HS-27A (cell line): ENCODE data around the gene MED27.

Experiments used
- DNase-seq: peaks from one replicate; pipeline ENCODE4 v3.0.0-alpha.2; 2012; ENCODE audit warnings: low read depth, missing footprints

The MED27 gene, protein sequence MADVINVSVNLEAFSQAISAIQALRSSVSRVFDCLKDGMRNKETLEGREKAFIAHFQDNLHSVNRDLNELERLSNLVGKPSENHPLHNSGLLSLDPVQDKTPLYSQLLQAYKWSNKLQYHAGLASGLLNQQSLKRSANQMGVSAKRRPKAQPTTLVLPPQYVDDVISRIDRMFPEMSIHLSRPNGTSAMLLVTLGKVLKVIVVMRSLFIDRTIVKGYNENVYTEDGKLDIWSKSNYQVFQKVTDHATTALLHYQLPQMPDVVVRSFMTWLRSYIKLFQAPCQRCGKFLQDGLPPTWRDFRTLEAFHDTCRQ

DNA sequence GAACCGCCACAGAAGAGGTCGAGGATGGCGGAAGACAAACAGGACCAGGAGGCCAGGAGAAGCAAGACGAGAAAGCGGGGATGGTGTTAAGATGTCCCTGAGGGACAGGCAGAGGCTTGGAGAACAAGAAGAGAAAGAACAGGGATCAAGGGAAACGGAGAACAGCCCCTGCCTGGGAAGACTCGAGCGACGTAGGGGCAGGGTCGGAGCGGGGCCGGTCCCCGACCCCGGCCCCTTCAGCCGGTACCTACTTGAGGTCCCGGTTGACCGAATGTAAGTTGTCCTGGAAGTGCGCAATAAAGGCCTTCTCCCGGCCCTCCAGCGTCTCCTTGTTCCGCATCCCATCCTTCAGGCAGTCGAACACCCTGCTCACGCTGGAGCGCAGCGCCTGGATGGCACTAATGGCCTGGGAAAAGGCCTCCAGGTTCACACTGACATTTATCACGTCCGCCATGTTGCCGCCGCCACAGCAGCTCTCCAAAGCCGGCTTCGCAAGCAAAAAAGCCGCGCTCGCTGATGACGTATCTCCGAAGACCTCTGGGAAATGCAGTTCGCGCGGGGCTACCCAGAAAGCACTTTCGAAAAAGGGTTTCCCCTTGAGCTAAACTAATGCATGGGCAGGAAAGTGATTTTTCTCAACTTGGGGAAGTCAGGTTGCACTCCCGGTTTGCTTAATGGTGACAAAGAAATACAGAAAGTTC, at the start of gene MED27:
TSS of gene MED27 (minus strand) at position 477 of the 701 bp plus-strand sequence. CDS start at position 454, 23 bp downstream.
- DNase-seq: no peak

DNA sequence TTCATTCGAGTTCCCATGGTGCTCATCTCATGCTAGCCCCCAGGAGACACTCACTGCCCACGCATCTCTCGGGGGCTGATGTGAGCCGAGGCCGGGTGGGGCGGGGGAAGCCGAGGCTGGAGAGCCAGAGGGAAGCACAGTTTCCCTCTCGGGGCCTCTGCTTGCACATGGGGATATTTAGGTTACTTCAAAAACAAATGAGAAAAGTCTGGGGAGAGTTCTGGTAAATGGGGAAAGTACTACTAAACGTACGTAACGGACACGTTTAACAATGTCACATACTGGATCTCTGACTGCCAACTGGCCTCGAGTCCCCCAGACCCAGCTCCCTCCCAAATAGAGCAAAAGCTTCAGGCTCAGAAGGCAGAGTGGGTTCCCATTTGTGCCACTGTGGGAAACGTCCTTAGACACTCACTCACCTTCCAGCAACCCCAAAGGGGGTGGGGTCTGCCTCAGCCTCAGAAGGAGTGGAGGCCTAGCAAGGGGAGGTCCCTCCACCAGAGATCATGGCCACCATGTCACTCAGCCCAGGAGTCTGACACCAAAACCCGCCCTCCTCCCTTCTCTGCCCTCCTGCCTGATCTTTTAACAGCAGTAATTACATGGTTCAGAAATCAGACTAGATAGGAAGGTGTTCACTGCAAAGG, 48.3 kb upstream of the MED27 start:
- no peak for DNase-seq

DNA sequence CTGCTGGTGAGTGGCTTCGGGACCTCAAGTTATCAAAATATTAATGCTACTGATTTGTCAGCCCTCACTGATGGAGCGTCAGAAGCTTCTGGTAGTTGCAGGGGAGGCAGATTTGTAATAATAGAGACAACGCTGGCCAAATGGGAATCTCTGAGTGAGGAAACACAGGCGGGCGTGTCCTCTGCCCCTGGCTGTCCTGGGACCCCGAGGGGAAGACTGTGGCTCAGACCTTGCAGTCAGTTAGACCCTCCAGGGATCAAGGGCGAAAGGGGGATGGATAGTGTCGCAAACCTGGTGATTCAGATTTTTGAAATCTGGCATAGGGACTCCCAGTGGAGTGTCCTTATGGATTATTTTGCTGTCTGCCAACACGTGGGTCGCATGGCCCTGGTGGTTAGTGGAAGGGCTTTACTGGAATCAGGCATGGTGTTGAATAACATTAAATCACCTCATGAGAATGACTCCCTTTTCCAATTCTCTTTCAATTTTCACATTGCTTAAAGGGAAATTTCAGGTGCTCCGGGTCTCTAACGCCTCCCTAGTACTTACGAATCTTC, 47.1 kb upstream of the MED27 start:
- no peak for DNase-seq

DNA sequence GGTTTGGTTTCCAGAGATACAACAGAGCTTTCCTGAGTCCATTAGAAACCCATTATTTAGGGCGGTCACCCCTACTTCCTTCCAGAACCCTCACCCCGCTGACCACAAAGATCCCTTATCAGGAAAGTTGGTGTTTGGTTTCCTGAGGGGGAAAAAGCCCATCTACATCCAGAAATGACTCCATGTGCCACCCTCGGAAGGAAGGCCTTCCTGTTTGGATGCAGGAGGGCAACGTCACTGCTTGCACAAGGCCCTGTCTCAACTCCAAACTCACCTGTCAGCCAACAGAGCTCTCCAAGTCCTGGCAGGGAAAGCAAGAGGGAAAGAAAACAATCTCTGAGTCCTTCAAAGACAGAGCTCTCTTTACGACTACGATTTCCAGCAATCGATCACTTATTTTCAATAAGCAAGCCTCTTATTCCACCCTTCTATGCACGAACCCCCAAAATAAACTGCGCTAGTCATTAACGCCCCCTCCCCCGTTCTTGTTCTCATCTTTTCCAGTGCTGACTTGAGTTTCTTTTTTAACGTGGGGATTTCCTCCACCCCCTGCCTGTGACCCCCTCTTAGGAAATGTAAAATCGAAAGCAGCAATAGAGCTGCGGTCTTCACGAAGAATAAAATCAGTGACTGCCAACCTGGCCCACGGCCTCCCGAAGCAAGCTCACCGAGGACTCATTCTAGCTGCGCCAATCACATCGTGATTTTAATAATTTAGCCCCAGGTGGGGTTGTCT, 46.4 kb upstream of the MED27 start:
- no peak for DNase-seq

DNA sequence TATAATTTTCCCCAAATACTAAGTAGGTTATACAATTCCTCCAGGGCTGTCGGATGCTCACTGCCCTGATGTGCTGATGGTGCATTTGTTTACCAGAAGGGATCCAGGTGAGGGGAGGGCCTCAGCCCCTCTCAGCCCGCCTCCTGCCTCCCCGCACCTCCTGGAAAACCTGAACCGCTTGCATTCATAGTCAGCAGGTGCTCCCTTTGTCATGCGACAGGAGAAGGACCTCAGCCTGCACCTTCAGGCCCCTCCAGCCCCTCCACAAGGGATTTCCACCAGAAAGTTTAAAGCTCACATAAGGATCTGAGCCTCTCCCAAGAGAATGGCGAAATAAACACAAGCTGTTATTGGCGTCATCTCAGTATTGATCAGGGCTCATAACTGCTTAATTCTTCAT, 45.7 kb upstream of the MED27 start:
- DNase-seq: no peak

DNA sequence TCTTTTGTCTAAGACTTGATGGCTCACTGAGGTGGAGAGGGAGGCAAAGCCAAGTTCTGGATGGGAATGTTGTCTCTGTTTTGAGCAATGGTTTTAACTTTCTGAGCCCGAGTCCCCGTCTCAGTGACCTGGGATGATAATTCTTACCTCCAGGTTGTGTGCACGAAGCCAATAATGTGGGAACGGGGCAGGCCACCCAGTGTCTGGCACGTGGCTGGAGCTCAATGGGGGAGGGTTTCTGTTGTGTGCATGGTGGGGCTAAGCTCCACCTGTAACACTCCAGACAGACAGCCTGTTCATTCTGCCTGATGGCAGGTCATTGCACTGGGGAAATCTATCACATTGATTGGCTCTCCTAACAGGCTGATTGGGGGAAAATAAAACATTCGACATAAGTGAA, 45.1 kb upstream of the MED27 start:
- no peak for DNase-seq

DNA sequence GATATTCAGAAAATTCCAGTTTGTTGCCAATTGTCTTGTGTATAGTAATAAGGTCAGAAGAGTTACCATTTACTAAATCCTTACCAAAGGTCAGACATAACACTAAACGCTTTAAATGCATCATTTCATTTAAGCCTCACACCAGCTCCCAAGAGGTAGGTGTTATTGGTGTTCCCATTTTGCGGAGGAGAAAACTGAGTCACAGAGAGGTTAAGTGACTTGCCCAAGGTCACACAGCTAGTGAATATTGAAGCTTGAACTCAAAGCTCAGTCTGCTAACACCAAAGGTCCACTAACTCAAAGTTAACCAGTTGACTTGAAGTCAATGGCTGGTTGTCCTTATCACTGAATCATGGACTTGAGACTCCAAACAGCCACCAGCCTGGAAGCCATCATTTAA, 41.4 kb upstream of the MED27 start:
- no peak for DNase-seq

DNA sequence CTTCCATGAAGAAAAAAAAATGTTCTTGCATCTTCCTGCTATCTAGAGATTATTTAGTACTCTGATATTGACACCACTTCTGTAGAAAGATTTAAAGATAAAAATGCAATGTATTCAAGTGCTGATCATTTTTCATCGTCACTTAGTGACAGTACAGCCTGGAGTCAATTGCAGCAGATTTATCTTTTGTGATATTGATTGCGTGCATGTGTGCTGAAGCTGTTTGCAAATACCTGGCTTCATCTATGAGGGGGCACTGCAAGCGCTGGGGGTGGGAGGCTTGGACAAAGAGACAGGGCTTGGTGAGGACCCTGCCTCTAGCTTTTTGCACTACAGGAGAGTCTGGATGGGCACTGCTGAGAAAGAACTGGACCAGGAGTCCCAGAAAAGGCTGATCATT, 38.0 kb upstream of the MED27 start:
- no peak for DNase-seq

DNA sequence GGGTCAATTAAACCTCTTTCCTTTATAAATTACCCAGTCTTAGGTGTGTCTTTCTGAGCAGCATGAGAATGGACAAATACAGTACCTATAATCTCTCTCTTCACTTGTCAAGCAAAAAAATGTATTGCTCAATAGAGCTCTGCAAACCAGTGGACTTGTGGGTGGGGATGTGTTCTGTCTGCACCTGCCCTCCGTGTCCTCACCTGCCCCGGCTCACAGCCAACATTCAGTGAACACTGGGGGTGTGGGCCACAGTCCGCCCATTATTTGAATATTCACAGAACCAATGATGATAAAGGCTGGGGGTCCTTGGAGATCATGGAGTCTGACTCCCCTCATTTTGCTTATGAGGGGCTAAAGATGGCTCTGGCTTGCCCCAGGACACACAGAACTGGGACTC, 36.9 kb upstream of the MED27 start:
- DNase-seq: no peak

DNA sequence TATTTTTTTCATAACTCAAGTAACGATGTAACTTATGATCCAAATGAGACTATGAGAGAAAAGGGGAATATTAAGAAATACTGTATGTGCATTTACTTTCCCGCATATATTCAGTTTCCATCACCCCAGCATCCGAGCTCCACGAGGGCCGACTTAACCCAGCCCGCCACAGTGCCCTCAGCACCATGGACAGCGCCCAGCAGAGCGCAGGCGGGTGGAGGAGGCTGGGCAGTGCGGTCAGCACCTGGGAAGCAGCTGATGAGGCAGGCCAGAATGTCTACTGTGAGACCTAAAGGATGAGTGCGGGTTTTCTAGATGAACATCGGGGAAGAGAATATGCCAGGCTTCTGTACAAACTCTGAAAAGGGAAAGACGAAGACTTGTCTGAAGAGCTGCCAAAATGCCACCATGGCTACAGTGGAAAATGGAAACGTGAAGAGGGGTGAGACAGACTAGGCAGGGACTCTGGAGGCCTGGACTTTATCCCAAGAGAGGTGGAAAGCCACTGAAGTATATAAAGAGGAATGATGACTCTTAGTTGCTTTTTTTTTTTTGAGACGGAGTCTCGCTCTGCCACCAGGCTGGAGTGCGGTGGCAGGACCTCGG, 34.5 kb upstream of the MED27 start:
- DNase-seq: no peak

DNA sequence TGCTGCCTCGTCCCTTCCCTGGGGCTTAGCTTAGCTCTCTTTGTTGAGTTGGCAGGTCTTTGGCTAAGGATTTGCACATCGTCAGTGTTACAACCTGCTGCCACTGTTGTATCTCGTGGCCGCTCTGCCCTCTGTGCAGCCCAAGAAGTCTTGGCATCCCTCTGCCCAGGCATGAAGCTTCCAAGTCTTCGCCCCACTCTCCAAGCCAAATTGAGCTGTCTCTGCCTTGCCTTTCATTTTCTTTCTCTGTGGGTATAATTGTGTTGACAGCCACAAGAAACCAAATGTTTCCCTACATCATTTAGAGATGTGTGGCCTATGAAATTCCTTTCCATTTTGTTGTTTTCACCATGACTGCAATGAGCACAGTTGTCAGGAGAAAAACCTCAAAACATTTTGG, 29.6 kb upstream of the MED27 start:
- DNase-seq: no peak

DNA sequence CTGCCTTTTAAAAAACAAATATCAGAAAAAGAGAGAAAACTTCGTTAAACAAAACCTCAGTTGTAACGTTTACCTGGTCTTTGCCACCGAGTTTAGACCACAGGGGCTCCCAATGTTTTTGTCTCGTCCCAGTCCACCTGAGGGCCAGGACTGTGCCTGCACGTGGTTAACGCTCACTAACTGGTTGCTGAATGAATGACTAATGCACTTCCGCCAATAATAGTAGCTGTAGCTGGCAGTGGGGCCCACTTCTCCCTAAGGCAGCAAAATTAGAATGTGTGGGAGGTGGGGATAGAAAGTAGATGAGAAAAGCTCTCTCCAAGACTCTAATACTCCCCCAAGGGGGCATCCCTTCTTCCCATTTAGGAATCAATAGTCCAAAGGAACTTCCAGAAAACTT, 29.1 kb upstream of the MED27 start:
- DNase-seq: no peak

DNA sequence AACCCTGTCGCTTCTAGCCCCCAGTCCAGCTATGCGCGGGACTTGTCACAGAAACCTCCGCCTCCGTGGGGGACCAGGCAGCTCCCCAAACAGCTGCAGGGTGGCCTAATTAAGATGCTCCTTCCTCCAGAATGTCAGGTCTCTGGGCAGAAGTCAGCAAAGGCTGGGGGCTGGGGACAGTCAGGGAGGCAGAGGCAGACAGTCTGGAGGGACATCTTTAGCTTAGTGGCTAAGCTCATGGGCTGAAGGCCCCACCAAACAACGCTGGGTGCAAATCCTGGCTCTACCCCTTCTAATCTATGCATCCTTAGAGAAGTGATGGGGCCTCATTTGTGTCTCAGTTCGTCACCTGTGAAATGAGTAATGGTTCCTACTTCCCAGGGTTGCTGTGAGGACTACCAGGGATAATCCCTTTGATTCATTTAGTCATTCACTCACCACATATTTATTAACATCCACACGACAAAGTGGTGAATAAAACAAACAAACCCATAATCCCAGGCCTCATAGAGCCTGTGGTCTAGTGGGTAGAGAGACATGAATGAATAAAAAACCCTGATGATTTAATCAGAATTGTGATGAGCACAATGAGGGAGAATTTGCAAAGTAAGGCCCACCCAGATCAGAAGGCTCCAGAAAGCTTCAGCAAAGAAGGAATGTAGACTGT, 20.2 kb upstream of the MED27 start:
- no peak for DNase-seq

DNA sequence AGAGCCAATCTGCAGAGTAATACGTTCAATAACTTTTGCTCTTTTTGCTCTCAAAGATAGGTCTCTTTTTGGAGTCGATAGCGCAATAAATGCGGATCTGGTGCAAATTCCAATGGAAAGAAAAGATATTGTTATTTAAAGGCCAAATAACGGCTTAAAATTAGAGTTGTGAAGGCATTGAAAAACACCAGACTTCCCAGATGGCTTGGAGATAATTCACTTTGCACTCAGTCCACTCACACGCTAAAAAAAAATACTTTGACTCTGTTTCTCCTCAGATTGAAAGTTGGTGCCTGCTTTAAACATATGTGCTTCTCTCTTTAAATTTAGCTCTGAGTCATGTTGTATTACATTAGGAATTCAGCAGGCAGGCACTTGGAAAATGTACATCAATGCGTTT, 19.5 kb upstream of the MED27 start:
- DNase-seq: no peak

DNA sequence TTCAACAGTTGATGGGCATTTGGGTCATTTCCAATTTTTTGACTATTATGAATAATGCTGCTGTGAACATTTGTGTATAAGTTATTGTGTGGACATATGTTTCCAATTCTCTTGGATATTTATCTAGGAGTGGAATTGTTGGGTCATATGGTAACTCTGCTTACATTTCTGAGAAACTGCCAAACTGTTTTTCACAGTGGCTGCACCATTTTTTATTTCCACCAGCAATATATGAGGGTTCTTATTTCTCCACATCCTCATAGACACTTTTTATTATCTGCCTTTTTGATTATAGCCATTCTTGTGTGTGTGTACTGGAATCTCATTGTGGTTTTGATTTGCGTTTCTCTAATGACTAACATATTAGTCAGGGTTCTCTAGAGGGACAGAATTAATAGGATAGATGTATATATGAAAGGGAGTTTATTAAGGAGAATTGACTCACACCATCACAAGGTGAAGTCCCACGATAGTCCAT, 14.7 kb upstream of the MED27 start:
- DNase-seq: no peak

DNA sequence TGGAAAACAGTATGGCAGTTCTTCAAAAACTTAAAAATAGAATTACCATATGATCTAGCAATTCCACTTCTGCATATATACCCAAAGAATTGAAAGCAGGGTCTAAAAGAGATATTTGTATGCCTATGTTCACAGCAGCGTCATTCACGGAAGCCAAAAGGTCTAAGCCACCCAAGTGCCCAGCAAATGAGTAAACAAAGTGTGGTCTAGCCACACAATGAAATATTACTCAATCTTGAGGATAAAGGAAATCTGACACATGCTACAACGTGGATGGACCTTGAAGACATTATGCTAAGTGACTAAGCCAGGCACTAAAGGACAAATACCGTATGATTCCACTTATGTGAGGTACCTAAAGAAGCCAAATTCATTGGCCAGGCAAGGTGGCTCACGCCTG, 11.1 kb upstream of the MED27 start:
- DNase-seq: no peak

DNA sequence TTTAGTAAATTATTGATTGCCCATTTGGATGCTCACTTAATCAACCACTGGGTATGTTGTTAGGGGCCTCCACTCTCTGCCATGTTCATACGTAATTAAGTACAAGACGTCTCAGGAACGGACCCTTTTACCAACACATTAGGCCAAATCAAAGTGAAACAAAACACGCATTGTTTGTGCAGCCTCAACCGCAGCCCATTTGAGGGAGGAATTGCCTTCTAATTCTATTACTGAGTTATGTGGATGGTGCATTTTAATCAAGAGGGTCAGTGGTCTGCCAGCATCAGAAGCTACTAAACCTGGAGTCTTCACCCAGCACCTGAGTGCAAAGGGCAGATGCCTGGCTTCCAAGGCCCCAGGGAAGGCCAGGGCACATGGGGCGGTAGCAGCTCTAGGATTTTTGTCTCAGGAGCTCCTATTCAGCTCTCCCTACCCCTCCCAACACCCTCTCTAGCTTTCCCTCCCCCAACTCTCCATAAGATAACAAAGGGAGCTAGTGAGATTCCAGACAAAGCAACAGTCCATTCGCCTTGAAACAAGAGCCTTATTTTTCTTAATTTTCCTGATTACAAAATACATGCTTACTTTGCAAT, 7.9 kb upstream of the MED27 start:
- no peak for DNase-seq

DNA sequence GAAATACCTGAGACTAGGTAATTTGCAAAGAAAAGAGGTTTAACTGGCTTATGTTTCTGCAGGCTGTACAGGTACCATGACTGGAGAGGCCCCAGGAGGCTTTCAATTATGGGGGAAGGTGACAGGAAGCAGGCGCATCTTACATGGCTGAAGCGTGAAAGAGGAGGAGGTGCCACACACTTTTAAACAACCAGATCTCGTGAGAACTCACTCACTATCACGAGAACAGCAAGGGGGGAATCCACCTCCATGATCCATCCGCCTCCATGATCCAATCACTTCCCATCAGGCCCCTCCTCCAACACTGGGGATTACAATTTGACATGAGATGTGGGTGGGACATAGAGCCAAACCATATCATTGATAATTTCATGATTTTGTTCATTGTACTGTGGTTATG, 2.5 kb upstream of the MED27 start:
- DNase-seq: no peak

DNA sequence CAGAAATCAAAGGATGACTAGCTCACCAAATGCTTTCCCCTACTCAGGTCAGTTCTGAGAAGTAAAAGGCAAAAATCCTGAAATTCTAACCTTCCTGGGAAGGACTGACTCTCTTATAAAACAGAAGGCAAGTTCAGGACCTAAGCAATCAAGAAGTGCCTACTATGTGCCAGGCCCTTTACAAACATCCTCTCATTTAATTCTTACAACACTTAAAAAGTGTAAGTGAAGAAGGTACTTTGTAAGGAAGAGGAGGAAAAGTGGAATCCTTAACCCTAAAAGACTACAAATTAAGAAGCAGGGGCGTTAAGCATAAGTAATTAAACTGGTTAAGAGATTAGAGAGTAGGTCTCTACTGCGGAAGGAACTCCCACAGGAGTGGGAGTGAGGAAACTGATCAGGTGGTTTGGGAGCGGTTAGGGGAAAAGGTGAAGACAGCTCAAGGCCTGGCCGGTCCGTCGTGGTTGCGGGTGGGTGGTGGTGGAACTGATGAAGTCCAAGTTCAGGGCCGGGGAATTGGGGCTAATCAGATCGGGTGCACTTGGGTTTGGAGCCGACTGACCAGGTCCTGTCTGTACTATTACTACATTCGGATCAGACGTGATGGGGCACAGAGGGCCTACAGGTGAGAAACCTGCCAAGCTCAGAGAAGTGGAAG, 839 bp downstream of the MED27 start:
- no peak for DNase-seq
